ENCODE data around the gene PDGFB. TPM values are rescaled to one million over a fixed set of nuclear protein-coding genes. Genes with fewer than 3 reads are reported as not detected.

PDGFB gene
- total RNA-seq, 1 donor from 2014 or later: 159 TPM

DNA sequence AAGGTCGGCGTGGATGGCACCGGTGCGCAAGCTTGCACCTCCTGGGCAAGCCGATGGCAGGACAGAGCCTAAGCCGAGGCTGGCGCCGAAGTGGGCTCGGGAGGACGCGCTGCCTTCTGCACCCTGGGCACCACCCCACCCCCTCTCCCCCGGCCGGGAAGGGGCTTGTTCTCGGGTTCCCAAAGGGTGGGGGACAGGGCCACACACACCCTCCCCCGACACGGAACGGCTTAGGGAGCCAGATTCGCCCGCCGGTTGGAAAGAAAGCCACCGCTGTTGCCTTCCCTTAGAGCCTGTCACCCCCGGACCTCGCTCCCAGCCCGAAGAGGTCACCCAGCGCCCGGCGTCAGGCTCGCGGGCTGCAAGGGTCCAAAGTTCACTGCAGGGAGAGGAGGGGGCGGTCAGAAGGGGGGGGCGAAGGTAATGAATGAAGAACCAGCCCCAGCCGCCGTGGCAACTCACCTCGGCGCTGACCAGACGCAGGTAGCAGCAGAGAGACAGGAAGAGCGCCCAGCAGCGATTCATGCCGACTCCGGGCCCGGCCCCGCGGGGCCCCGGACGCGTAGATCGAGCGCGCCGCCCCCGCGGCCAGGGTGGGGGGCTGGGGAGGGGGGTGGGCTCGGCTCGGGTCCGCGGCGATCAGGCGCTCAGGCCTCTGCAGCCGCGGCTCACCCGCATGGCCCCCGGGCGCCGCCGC is 1.2 kb downstream of the PDGFB start:
- Histone ChIP-seq H3K36me3 (ENCODE audit: control insufficient read depth, insufficient read depth, low read length) (no peaks in the 10 kb centered on the region), H3K4me3 (ENCODE audit: low read depth, low read length) (peak overlapping the region; percentile 89), H3K27me3 (ENCODE audit: control insufficient read depth, insufficient read depth, low read length) (no peaks in the 10 kb centered on the region)
- no peak for DNase-seq (ENCODE audit: low read depth)
- TF ChIP-seq, protein P1, sequence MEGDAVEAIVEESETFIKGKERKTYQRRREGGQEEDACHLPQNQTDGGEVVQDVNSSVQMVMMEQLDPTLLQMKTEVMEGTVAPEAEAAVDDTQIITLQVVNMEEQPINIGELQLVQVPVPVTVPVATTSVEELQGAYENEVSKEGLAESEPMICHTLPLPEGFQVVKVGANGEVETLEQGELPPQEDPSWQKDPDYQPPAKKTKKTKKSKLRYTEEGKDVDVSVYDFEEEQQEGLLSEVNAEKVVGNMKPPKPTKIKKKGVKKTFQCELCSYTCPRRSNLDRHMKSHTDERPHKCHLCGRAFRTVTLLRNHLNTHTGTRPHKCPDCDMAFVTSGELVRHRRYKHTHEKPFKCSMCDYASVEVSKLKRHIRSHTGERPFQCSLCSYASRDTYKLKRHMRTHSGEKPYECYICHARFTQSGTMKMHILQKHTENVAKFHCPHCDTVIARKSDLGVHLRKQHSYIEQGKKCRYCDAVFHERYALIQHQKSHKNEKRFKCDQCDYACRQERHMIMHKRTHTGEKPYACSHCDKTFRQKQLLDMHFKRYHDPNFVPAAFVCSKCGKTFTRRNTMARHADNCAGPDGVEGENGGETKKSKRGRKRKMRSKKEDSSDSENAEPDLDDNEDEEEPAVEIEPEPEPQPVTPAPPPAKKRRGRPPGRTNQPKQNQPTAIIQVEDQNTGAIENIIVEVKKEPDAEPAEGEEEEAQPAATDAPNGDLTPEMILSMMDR (IDR thresholded peaks at IDR 0.05; ENCODE audit: insufficient read depth, low read length, poor library complexity, severe bottlenecking): no peak

DNA sequence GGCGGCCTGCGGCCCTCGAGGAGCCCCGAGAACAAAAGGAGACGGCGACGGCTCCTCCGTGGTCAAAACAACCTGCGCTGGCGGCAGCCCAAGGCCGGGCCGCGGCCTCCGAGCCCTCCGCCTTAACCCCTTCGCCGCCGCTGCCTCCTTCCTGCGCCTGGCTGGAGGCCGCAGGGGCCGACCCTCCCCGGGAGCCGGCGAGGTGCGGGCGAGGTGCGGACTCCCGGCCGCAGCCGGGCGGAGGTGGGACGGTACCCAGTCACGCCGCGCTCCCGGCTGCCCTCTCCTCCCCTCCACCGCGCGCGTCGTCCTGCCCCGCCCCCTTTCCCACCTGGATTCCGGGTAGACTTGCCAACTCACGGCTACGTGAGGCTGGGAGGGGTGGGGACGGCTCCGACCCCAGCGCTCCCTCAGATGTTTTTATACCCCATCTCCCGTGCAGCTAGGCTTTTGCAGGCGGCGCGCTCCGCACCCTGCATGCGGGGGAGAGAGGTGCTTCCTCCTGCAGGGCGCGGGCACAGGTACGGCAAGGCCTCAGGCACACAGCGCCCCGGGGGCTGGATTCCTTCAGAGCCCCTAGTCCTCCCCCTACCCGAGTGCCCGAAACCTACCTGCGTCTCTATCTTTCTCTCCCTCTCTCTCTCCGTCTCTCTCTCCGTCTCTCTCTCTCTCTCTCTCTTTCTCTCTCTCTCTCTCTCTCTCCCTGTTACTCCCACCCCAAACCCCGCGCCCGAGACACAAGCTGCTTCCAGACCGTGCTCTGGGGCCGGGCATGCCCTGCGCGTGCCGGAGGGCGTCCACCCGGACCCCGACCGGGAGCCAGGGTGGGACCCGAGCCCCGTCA is 2.0 kb downstream of the PDGFB start:
- TF ChIP-seq, protein P1 (IDR thresholded peaks at IDR 0.05; ENCODE audit: insufficient read depth, low read length, poor library complexity, severe bottlenecking): no peak
- no peak for DNase-seq (ENCODE audit: low read depth)
- no peaks in the 10 kb centered on the region for H3K27me3 ChIP-seq (ENCODE audit: control insufficient read depth, insufficient read depth, low read length)
- no peaks in the 10 kb centered on the region for H3K36me3 ChIP-seq (ENCODE audit: control insufficient read depth, insufficient read depth, low read length)
- peak overlapping the region; percentile 89 for H3K4me3 ChIP-seq (ENCODE audit: low read depth, low read length)

DNA sequence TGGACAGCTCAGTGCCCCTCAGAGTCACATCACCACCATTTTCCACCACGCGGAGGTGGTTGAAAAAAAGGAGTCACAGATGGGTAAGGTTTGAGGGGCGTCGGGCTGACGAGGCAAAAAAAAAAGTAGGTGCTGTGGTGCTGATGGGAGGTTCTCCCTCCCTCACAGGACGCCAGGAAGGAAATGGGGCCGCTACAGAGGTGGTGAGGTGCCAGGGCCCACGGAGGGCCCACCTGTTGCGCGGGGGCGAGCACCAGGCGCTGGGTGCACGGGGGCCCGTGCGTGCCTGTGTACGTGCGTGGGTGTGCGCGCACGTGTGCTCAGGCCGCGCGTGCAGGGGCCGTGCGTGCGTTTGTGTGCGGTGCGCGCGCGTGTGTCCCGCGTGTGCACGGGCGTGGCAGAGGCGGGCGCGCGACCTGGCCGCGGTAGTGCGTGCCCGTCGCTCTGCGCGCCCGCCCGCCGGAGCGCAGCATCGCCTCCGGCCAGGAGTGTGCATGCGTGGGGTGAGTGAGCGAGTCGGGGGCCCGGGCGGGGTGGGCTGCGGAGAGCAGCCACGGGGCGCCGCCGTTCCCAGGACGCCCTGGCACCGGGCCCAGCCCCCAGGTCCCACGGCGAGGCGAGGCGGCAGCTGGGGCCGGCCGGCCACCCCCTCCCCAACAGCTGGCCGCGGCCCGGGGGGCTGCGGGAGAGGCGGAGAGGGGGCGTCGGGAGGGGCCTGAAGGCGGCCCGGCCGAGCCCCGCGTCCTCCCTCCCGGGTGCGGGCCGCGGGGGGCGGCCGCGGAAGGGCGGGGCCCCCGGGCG is 2.8 kb downstream of the PDGFB start:
- H3K27me3 ChIP-seq (ENCODE audit: control insufficient read depth, insufficient read depth, low read length): no peaks in the 10 kb centered on the region
- no peaks in the 10 kb centered on the region for H3K36me3 ChIP-seq (ENCODE audit: control insufficient read depth, insufficient read depth, low read length)
- DNase-seq (ENCODE audit: low read depth): no peak
- TF ChIP-seq, protein P1 (IDR thresholded peaks at IDR 0.05; ENCODE audit: insufficient read depth, low read length, poor library complexity, severe bottlenecking): no peak
- H3K4me3 ChIP-seq (ENCODE audit: low read depth, low read length): peak overlapping the region; percentile 89

DNA sequence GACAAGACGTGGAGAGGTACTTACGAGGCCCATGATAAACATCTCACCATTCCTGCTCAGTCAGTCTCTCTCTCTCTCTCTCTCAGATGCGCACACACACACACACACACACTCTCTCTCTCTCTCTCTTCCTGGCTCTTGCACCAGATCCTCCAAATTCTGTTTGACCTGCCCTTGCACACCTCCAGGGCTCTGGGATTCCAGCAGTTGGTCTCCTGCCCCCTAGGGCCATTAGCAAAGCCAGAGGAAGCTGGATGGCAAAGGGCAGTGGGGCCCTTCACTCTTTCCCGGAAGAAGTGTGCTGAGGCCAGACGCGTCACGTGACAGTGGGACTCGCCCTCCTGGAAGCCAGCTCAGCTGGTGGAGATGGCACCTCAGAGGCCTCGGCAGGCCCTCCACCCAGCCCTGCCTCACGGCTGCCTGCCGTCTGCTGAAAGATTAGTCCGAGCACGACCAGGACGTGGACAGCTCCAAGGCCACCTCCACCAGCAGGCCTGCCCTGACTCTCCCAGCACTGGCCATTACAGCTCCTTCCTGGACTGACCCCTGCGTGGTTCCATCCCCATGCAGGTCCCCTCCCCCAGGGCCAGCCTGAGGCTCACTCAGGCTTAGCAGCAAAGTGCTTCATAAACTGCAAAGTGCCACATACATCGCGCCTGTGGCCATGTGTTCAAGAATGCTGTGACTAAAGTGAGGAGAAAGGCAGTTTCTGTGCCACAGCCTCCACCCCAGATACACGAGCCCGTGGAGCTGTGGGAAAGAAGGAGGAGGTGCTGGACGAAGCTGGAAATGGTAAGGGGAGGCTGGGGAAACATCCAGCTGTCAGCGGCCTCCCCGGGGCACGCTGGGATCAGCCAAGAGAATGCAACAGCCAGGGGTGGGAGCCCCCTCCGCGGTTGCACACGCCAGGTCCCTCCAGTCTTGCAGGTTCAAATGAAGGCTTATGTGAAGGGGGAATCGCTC is 3.7 kb downstream of the PDGFB start:
- Histone ChIP-seq H3K4me3 (ENCODE audit: low read depth, low read length) (peak overlapping the region; percentile 89), H3K27me3 (ENCODE audit: control insufficient read depth, insufficient read depth, low read length) (no peaks in the 10 kb centered on the region), H3K36me3 (ENCODE audit: control insufficient read depth, insufficient read depth, low read length) (no peaks in the 10 kb centered on the region)
- TF ChIP-seq, protein P1 (IDR thresholded peaks at IDR 0.05; ENCODE audit: insufficient read depth, low read length, poor library complexity, severe bottlenecking): no peak
- no peak for DNase-seq (ENCODE audit: low read depth)
